ENCODE measurements around the gene ATAD5.

DNA sequence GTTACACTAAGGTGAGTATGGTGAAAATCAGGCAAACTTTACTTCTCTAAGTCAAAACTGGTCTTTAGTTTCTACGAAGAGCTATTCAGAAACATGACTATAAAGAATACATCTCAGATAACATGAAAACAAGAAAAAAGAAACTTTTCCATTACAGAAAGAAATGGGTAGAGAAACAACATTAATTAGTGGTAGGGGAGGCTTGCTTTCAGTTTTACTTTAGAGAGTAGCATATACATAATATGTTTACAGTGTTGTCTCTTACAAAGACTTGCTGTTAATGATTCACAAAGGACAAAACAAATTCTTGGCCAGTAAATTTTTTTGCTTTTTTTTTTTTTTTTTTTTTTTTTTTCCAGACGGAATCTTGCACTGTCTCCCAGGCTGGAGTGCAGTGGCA, 41.5 kb upstream of the ATAD5 start:
- TF ChIP-seq, protein P1, sequence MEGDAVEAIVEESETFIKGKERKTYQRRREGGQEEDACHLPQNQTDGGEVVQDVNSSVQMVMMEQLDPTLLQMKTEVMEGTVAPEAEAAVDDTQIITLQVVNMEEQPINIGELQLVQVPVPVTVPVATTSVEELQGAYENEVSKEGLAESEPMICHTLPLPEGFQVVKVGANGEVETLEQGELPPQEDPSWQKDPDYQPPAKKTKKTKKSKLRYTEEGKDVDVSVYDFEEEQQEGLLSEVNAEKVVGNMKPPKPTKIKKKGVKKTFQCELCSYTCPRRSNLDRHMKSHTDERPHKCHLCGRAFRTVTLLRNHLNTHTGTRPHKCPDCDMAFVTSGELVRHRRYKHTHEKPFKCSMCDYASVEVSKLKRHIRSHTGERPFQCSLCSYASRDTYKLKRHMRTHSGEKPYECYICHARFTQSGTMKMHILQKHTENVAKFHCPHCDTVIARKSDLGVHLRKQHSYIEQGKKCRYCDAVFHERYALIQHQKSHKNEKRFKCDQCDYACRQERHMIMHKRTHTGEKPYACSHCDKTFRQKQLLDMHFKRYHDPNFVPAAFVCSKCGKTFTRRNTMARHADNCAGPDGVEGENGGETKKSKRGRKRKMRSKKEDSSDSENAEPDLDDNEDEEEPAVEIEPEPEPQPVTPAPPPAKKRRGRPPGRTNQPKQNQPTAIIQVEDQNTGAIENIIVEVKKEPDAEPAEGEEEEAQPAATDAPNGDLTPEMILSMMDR (IDR thresholded peaks at IDR 0.05): no peak
- no peak for TF ChIP-seq ZNF138 (CRISPR knock-in tag; conservative IDR thresholded peaks at IDR 0.05)
- TF ChIP-seq NR2C2 (CRISPR knock-in tag; IDR thresholded peaks at IDR 0.05): no peak
- TF ChIP-seq, protein P2, sequence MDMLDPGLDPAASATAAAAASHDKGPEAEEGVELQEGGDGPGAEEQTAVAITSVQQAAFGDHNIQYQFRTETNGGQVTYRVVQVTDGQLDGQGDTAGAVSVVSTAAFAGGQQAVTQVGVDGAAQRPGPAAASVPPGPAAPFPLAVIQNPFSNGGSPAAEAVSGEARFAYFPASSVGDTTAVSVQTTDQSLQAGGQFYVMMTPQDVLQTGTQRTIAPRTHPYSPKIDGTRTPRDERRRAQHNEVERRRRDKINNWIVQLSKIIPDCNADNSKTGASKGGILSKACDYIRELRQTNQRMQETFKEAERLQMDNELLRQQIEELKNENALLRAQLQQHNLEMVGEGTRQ (CRISPR knock-in tag; IDR thresholded peaks at IDR 0.05): no peak
- no peak for TF ChIP-seq TEAD4 (CRISPR knock-in tag; IDR thresholded peaks at IDR 0.05)
